Ascending aorta (tissue), 2 donors: ENCODE results near the gene SCAANT1. TPM values are rescaled to one million over a fixed set of nuclear protein-coding genes. Genes with fewer than 3 reads are reported as not detected.

Experiments
- DNase-seq, 2 donors: peaks; one replicate each; pipeline ENCODE4 v3.0.0-alpha.2; 2019; ENCODE audit warnings: low spot score in 2 of 2
- H3K27ac ChIP-seq, 2 donors: fragments of 200-600 bp; sonication (generic); one replicate each; pipeline ENCODE4 v1.5.1; 2016 to 2017; ENCODE audit warnings: mild to moderate bottlenecking in 1 of 2
- H3K27me3 ChIP-seq: fragments of 200-600 bp; sonication (generic); one replicate; pipeline ENCODE4 v1.5.1; 2017
- H3K36me3 ChIP-seq, 2 donors: fragments of 200-600 bp; sonication (generic); one replicate each; pipeline ENCODE4 v1.5.1; 2016
- H3K4me1 ChIP-seq, 2 donors: fragments of 200-600 bp; sonication (generic); one replicate each; pipeline ENCODE4 v1.5.1; 2016 to 2017; ENCODE audit warnings: mild to moderate bottlenecking in 1 of 2
- H3K4me3 ChIP-seq, 2 donors: fragments of 200-600 bp; sonication (generic); one replicate each; pipeline ENCODE4 v1.5.1; 2016 to 2017; ENCODE audit warnings: mild to moderate bottlenecking in 1 of 2
- H3K9me3 ChIP-seq, 2 donors: fragments of 200-600 bp; sonication (generic); one replicate each; pipeline ENCODE4 v1.5.1; 2016
- CTCF ChIP-seq, 3 experiments: fragments of 200-600 bp in 2 of 3; fragments of 450-650 bp in 1 of 3; sonication (generic) in 2 of 3; IDR thresholded peaks; one replicate each; pipeline ENCODE4 v1.5.1; 2016 to 2019; ENCODE audit warnings: antibody characterized with exemption in 3 of 3, mild to moderate bottlenecking in 1 of 3, moderate library complexity in 1 of 3
- intact Hi-C: fragments of 100-400 bp; cut with DNase I; formaldehyde crosslinking; loops from one replicate; pipeline ENCODE4 v1.15.1; 2023
- total RNA-seq: library from RNA; depleted of rRNA; stranded (reverse); fragments of >200 nt; gene quantifications from one replicate; pipeline ENCODE4 v1.1.0, GENCODE V29; 2016

Gene SCAANT1
- total RNA-seq, 1 donor from 2014 or later, result not detected

DNA sequence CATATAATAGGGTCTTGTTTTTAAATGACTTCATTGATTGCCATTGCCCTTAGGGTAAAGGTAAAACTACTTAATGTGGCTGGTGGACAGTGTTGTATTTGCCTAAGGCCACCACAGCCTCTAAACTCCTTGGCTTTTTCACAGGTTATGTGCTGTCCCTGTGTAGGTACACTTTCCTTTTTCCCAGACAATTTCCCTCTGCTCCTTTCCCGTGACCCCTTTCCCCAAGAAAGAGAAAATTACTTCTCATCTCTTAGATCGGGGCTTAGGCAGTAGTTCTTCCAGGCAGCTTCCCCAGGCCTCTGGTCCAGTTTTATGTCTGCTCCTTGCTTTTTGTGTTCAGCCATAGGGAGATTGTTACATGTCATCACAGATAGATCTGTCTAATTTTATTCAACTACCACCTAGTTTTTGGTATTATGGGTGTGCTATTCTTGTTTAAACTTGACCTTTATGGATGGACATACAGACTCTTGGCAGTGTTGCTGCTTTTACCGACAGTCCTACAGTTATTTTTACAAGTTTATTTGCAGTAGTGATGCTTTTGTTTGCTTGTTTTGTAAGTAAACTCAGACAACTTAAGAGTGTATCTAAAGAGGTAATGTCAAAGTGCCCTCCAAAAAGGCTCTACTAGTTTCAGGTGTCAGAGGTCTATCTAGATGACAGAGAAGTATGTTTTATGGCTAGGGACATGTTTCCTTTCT, 20.5 kb upstream of the SCAANT1 start:
- Histone ChIP-seq H3K4me3 (no peak overlapping the region), H3K27ac (no peak overlapping the region), H3K4me1 (peaks cover 0 to 6% of the 10 kb centered on the region in 2 donors), H3K36me3 (no peaks in the 10 kb centered on the region), H3K27me3 (no peaks in the 10 kb centered on the region), H3K9me3 (no peaks in the 10 kb centered on the region)
- intact Hi-C loops, result no loop called here
- DNase-seq, result no peak
- no peak for TF ChIP-seq CTCF (IDR thresholded peaks at IDR 0.05)

- no peaks in the 10 kb centered on the region for H3K27me3 ChIP-seq
- H3K36me3 ChIP-seq, result no peaks in the 10 kb centered on the region
- TF ChIP-seq CTCF (IDR thresholded peaks at IDR 0.05), result no peak
- intact Hi-C loops, result no loop called here
- no peak for DNase-seq
- H3K4me3 ChIP-seq, result no peak overlapping the region
- peaks cover 0 to 6% of the 10 kb centered on the region in 2 donors for H3K4me1 ChIP-seq
- no peak overlapping the region for H3K27ac ChIP-seq
- no peaks in the 10 kb centered on the region for H3K9me3 ChIP-seq
Observed at GRCh38 chr3:63931290-63931689, 19.1 kb upstream of the SCAANT1 start.

DNA sequence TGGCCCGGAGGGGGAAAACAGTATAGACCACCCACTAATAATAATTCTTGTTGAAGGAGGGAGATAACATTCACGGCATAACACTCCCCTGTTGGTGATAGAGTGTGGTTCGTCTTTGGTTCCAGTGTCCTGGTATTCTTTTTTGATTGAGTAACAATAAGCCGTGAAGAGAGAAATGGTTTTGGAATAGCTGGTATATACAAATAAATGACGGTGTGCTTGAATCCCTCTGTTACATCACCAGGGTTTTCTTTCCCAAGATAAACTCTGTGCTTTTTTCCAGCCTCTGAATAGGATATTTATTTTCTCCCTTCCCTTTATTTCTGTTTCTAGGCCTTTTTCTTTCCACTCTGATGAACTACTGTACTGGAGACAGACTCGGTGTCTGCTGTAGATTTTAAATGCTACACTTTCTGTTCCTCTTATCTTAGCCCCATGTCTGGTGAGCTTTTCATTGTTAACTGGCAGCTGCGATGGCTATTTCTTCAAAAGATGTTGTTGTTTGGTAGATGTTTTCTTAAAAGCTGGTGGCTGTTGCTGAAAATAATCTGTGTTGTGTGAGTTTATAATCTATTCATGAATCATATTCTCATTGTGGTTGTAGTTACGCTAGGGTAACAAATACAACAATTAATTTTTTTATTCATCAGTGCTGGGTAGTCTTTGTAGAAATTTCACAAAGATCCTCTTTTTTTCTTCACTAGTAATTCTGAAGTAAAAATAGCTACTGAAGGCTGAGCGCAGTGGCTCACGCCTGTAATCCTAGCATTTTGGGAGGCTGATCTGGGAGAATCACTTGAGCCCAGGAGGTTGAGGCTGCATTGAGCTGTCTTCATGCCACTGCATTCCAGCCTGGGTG, 15.5 kb upstream of the SCAANT1 start:
- Histone ChIP-seq H3K27me3 (no peaks in the 10 kb centered on the region), H3K9me3 (no peaks in the 10 kb centered on the region), H3K27ac (no peak overlapping the region), H3K4me1 (peaks cover 0 to 3% of the 10 kb centered on the region in 2 donors), H3K4me3 (no peak overlapping the region), H3K36me3 (peaks cover 0 to 11% of the 10 kb centered on the region in 2 donors)
- no peak for DNase-seq
- TF ChIP-seq CTCF (IDR thresholded peaks at IDR 0.05), result no peak
- intact Hi-C loops, result no loop called here

DNA sequence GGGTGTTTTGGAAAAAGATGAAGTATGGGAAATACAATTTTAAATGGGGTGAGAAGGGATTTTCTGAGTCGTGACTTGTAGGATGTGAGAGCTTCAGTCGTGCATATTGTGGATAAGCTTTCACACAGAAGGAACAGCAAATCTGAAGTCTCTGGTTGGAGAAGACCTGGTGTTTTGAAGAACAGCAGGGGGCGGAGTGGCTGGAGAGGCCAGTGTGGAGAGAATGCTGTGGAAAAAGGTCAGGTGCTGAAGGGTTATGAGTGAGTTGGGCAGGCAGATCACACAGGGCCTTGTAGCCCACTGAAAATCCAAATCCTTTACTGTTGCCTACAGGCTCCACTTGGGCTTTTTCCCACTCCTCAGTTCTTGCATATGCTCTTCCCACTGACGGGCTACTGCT, 14.1 kb upstream of the SCAANT1 start:
- H3K9me3 ChIP-seq, result no peaks in the 10 kb centered on the region
- no peak for DNase-seq
- intact Hi-C loops, result no loop called here
- H3K4me3 ChIP-seq, result no peak overlapping the region
- no peak for TF ChIP-seq CTCF (IDR thresholded peaks at IDR 0.05)
- H3K36me3 ChIP-seq, result peaks cover 0 to 19% of the 10 kb centered on the region in 2 donors
- peaks cover 0 to 3% of the 10 kb centered on the region in 2 donors for H3K4me1 ChIP-seq
- H3K27me3 ChIP-seq, result no peaks in the 10 kb centered on the region
- H3K27ac ChIP-seq, result no peak overlapping the region

DNA sequence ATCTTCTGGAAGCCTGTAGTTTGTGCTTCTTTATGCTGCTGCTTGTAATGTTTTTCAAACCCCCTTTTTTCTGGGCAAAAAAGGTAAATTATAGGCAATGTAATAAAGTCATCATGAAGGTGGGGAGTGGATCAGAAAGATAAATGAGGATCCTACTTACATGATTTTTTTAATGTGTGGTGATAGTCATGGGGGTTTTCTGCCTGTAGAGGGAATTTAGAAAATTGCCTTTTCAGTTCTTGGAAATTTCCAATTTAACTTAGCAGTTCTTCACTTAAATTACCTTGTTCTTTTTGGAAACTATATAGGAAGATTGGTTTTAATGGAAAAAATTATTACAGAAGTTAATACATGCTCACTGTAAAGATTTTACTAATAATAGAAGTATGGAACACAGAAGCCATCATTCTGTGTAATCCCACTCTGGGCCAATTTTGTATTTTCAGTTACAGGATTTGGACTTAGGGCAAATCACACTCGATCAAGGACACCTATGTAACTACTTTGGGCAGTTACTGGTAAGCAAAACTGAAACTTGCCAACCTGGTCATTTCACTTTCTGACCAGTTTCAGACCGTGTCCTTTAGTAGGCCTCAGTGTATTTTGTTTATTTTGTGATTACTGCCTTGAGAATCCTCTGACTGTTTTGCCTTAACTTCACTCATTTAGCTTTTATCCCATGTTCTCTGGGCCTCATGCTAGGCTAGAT, 10.5 kb upstream of the SCAANT1 start:
- TF ChIP-seq CTCF (IDR thresholded peaks at IDR 0.05), result no peak
- H3K27me3 ChIP-seq, result no peaks in the 10 kb centered on the region
- no peaks in the 10 kb centered on the region for H3K9me3 ChIP-seq
- no peak overlapping the region for H3K4me3 ChIP-seq
- H3K36me3 ChIP-seq, result peaks cover 0 to 35% of the 10 kb centered on the region in 2 donors
- H3K4me1 ChIP-seq, result peaks cover 0 to 2% of the 10 kb centered on the region in 2 donors
- H3K27ac ChIP-seq, result no peak overlapping the region
- DNase-seq, result no peak
- intact Hi-C loops, result no loop called here
